ENCODE data around the gene ENO1.

DNA sequence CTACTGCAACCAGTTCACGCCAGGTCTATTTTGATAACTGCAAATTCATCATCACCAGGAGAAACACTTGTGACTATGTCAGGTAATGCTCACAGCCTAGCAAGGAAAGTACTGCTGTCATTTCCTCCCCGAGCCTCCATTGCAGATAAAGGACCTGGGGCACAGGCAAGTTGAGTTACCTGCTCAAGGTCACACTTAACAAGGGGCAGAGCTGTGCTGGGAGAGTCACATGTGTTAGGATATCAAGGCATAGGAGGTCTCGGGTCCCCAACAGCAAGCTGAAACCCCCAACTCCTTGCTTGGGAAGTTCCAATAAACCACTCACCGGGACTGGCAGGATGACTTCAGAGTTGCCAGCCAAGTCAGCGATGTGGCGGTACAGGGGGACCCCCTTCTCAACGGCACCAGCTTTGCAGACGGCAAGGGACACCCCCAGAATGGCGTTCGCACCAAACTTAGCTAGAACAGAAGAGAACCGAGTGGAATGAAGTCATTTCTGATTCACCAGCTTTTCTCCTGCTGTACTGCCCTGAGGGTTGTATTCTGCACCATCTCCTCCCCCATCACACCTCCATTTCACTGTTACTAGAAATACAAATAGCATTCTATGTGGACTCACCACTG lies 11.6 kb downstream of the ENO1 start:
- TF ChIP-seq, protein P1, sequence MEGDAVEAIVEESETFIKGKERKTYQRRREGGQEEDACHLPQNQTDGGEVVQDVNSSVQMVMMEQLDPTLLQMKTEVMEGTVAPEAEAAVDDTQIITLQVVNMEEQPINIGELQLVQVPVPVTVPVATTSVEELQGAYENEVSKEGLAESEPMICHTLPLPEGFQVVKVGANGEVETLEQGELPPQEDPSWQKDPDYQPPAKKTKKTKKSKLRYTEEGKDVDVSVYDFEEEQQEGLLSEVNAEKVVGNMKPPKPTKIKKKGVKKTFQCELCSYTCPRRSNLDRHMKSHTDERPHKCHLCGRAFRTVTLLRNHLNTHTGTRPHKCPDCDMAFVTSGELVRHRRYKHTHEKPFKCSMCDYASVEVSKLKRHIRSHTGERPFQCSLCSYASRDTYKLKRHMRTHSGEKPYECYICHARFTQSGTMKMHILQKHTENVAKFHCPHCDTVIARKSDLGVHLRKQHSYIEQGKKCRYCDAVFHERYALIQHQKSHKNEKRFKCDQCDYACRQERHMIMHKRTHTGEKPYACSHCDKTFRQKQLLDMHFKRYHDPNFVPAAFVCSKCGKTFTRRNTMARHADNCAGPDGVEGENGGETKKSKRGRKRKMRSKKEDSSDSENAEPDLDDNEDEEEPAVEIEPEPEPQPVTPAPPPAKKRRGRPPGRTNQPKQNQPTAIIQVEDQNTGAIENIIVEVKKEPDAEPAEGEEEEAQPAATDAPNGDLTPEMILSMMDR (conservative IDR thresholded peaks at IDR 0.05; ENCODE audit: low read depth in 2 of 2), result no peak
- no peak for TF ChIP-seq POLR2AphosphoS5 (IDR thresholded peaks at IDR 0.05; ENCODE audit: low read depth)
- TF ChIP-seq, protein P2, sequence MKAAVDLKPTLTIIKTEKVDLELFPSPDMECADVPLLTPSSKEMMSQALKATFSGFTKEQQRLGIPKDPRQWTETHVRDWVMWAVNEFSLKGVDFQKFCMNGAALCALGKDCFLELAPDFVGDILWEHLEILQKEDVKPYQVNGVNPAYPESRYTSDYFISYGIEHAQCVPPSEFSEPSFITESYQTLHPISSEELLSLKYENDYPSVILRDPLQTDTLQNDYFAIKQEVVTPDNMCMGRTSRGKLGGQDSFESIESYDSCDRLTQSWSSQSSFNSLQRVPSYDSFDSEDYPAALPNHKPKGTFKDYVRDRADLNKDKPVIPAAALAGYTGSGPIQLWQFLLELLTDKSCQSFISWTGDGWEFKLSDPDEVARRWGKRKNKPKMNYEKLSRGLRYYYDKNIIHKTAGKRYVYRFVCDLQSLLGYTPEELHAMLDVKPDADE (IDR thresholded peaks at IDR 0.05), result no peak
- no peak for TF ChIP-seq EZH2 (IDR thresholded peaks at IDR 0.05; ENCODE audit: low read depth, unreplicated experiment)
- TF ChIP-seq, protein P3, sequence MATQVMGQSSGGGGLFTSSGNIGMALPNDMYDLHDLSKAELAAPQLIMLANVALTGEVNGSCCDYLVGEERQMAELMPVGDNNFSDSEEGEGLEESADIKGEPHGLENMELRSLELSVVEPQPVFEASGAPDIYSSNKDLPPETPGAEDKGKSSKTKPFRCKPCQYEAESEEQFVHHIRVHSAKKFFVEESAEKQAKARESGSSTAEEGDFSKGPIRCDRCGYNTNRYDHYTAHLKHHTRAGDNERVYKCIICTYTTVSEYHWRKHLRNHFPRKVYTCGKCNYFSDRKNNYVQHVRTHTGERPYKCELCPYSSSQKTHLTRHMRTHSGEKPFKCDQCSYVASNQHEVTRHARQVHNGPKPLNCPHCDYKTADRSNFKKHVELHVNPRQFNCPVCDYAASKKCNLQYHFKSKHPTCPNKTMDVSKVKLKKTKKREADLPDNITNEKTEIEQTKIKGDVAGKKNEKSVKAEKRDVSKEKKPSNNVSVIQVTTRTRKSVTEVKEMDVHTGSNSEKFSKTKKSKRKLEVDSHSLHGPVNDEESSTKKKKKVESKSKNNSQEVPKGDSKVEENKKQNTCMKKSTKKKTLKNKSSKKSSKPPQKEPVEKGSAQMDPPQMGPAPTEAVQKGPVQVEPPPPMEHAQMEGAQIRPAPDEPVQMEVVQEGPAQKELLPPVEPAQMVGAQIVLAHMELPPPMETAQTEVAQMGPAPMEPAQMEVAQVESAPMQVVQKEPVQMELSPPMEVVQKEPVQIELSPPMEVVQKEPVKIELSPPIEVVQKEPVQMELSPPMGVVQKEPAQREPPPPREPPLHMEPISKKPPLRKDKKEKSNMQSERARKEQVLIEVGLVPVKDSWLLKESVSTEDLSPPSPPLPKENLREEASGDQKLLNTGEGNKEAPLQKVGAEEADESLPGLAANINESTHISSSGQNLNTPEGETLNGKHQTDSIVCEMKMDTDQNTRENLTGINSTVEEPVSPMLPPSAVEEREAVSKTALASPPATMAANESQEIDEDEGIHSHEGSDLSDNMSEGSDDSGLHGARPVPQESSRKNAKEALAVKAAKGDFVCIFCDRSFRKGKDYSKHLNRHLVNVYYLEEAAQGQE (IDR thresholded peaks at IDR 0.05; ENCODE audit: unreplicated experiment), result no peak
- TF ChIP-seq CREB1 (CRISPR knock-in tag; IDR thresholded peaks at IDR 0.05; ENCODE audit: low read depth), result no peak
- TF ChIP-seq JUNB (IDR thresholded peaks at IDR 0.05; ENCODE audit: unreplicated experiment), result no peak
- TF ChIP-seq ZNF331 (CRISPR knock-in tag; IDR thresholded peaks at IDR 0.05; ENCODE audit: low read depth), result no peak
